GM21825 (cell line): ENCODE data around the gene SLC50A1.

Experiments
- ATAC-seq: cut with Tn5 transposase; IDR thresholded peaks from one replicate; pipeline ENCODE4 v1.9.1; 2021; ENCODE audit warnings: mild to moderate bottlenecking, moderate library complexity; ENCODE audit not compliant: unreplicated experiment

The SLC50A1 gene

DNA sequence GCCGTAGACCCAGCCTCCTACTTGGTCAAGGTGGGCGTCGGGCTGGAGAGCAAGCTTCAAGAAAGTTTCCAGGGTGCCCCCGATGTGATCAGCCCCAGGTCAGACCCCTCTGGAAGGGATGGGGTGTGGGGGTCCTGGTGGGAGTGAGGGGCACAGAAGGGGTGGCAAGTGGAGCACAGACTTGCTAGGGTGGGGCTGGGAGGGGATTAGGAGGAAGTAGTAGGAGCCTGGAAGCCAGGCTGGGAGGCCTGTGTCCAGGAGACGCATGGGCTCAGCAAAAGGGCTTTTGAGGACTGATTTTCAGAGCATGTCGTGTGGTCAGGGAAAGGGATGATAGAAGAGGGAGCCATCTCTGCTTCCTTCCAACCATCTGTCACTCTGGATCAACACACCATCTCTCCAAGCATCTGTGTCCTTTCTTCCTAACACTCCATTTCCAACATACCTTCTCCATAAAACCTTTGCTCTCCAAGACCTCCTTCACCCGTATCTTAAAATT, 46.4 kb downstream of the SLC50A1 start:
- ATAC-seq = no peak

GRCh38 chr1:155183775-155184221, 48.1 kb downstream of the SLC50A1 start:
- no peak for ATAC-seq

DNA sequence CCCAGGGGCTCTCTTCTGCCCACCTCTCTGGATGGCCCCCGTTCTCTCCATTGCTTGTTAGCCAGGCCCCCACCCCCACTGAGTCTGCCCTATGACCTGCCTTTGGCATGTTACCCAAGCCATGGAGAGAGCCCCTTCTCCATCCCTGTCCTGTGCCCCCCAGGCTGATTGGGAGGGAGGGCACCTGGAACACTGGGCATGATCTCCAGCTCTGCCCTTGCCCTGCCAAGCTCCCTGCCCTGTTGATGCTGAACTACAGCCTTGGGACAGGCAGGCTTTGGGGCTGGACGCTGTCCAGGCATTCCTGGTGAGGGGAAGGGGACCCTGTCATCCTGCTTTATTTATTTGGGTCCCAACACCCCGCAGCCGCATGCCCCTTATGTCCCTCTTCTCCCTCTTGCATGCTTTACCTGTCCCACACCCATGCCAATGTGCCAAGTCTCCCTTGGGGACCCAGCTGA, 48.7 kb downstream of the SLC50A1 start:
- ATAC-seq = no peak

- peak; percentile 82 for ATAC-seq
Observed at GRCh38 chr1:155184835-155185782, 49.5 kb downstream of the SLC50A1 start.

GRCh38 chr1:155185783-155186066, 50.1 kb downstream of the SLC50A1 start:
- ATAC-seq = no peak

DNA sequence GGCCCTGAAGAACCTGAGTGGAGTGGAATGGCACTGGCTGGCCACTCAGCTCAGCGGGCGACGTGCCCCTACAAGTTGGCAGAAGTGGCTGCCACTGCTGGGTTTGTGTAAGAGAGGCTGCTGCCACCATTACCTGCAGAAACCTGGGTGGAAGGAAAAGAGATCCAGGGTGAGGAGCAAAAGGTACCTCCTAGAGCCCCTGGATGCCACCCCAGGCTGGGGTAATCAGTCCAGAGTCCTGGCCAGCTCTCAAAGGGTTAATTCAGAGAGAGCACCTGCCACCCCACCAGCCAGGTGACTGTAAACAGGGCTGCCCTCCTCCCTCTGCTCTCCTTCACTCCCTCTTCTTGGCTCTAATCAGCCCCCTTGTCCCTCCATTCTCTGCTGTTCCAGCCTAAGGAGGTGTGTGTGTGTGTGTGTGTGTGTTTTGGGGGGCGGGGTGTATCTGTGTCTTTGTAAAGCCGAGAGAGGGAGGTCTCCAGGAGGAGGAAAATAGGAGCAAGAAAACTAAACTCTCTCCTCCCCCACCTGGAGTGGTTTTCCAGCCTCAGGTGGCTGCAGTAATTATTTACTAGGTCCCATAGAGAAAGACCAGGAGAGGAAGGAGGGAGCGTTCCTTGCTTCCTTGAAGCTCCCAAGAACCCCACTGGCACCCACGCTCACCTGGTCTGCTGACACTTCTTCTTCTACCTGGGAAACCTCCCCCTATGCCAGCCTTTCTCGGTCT, 50.6 kb downstream of the SLC50A1 start:
- no peak for ATAC-seq

GRCh38 chr1:155186794-155187455, 51.3 kb downstream of the SLC50A1 start:
- no peak for ATAC-seq

- no peak for ATAC-seq
Observed at GRCh38 chr1:155187456-155187891, 51.8 kb downstream of the SLC50A1 start.

DNA sequence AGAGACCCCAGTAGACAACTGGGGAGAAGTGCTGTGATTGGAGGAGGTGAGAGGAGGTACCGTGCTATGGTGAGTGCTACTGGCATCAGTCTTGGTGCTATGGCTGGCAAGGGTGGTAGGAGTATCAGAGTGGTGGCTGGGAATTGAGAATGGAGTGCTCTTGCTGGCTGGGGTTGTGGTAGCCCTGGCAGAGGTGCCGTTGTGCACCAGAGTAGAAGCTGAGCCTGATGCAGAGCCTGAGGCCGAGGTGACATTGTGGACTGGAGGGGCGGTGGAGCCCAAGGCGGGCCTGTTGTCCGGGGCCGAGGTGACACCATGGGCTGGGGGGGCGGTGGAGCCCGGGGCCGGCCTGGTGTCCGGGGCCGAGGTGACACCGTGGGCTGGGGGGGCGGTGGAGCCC, 52.6 kb downstream of the SLC50A1 start:
- ATAC-seq = no peak
